ENCODE data around the gene FIBCD1. TPM values are rescaled to one million over a fixed set of nuclear protein-coding genes. Genes with fewer than 3 reads are reported as not detected.

FIBCD1 gene
- total RNA-seq, 4 donors from 2014 or later = not detected

DNA sequence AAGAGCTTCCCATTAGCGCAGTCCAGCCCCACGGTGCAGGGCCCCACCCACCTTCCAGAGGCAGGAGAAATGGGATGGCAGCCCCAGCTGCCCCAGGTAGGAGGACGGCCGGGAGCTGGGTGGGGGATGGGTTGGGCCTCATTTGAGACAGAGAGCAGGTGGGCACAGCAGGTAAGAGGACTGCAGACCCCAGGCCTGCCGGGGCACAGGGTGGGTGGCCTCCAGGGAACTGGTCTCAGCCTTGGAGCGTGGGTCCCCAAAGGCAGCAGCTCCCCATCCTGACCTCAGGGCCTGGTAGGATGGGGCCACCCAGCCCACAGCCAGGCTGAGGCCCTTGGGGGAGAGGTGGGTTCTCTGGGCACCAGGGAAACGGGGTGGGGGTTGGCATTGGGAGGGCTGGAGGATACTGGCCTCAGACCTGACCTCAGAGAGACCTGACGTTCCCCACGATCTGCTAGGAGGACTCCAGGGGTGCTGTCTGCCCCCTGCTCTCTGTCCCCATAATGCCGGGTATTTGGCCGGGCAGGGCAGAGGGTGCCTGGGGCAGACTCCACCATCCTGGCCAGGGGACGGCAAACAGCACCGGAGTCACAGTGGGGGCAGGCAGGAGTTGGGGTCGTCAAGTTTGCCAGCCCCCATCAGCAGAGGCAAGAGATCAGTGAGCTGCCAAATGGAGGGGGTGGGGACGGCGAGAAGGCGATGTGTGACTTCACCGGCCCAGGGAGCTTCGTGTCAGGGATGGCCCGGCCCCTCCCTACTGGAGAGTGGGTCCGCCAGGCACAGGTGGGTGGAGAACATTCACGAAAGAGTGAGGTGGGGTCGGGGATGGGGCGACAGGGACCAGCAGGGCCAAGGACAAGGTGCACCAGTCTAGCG is 35.6 kb downstream of the FIBCD1 start:
- no peak for DNase-seq (ENCODE audit: low spot score in 2 of 2)
- 70% methylated on average over 22 of the region's 25 CpGs for WGBS
- H3K27me3 ChIP-seq = peaks cover 49% of the 10 kb centered on the region

GRCh38 chr9:130902204-130903185 is 36.6 kb downstream of the FIBCD1 start:
- Histone ChIP-seq H3K27me3 (peaks cover 58% of the 10 kb centered on the region), H3K36me3 (no peaks in the 10 kb centered on the region), H3K27ac (no peak overlapping the region), H3K9me3 (no peaks in the 10 kb centered on the region), H3K4me3 (no peak overlapping the region), H3K4me1 (no peaks in the 10 kb centered on the region)
- no peak for DNase-seq (ENCODE audit: low spot score in 2 of 2)
- no peak for TF ChIP-seq POLR2AphosphoS5 (IDR thresholded peaks at IDR 0.05)
- no peak for TF ChIP-seq EP300 (IDR thresholded peaks at IDR 0.05)
- TF ChIP-seq, protein P1, sequence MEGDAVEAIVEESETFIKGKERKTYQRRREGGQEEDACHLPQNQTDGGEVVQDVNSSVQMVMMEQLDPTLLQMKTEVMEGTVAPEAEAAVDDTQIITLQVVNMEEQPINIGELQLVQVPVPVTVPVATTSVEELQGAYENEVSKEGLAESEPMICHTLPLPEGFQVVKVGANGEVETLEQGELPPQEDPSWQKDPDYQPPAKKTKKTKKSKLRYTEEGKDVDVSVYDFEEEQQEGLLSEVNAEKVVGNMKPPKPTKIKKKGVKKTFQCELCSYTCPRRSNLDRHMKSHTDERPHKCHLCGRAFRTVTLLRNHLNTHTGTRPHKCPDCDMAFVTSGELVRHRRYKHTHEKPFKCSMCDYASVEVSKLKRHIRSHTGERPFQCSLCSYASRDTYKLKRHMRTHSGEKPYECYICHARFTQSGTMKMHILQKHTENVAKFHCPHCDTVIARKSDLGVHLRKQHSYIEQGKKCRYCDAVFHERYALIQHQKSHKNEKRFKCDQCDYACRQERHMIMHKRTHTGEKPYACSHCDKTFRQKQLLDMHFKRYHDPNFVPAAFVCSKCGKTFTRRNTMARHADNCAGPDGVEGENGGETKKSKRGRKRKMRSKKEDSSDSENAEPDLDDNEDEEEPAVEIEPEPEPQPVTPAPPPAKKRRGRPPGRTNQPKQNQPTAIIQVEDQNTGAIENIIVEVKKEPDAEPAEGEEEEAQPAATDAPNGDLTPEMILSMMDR (IDR thresholded peaks at IDR 0.05) = no peak
- no peak for TF ChIP-seq POLR2A (IDR thresholded peaks at IDR 0.05)
- WGBS = 70% methylated on average over 11 of the region's 27 CpGs

More for the DNA sequence above, 35.6 kb downstream of the FIBCD1 start:
- no peaks in the 10 kb centered on the region for H3K36me3 ChIP-seq
- H3K9me3 ChIP-seq = no peaks in the 10 kb centered on the region
- no peaks in the 10 kb centered on the region for H3K4me1 ChIP-seq
- no peak overlapping the region for H3K27ac ChIP-seq
- H3K4me3 ChIP-seq = no peak overlapping the region
- TF ChIP-seq EP300 (IDR thresholded peaks at IDR 0.05) (no peak), POLR2A (IDR thresholded peaks at IDR 0.05) (no peak), POLR2AphosphoS5 (IDR thresholded peaks at IDR 0.05) (no peak)
- TF ChIP-seq, protein P1 (IDR thresholded peaks at IDR 0.05) = no peak

DNA sequence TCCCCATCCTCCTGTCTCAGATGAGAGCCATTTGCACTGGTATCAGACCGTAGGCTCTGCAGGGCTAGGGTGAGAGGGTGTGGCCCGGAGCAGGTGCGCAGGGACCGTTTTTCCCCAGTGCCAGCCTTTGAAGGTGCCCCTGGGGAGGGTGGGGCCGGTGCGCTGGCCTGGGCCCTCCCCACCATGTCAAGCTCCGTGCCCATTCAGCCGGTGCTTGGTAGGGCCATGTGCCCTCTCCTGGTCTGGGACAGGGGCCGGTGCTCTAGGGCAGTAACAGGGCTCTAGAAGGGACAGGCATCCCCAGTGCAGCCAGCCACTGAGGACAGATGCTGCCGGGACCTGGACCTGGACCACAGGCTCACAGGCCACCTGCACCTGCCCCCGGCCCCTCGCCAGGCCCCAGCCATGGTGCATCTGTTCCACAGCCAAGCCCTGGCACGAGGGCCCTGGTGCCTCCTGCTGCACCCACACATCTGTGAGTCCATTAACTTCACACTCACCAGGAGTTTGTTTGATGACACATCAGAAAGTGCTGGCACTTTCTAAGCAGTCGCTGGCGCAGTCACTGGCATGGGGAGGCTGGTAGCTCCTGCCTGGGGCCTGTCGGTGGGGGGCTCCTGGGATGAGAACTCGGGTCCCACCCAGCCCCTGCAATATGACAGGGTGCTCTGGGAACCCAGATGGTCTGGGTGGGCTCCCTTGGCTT is 37.4 kb downstream of the FIBCD1 start:
- no peak overlapping the region for H3K4me3 ChIP-seq
- no peaks in the 10 kb centered on the region for H3K4me1 ChIP-seq
- no peaks in the 10 kb centered on the region for H3K36me3 ChIP-seq
- H3K27ac ChIP-seq = no peak overlapping the region
- H3K9me3 ChIP-seq = no peaks in the 10 kb centered on the region
- WGBS = no CpG with 5 or more reads among the region's 17 CpGs
- DNase-seq (ENCODE audit: low spot score in 2 of 2) = no peak
- TF ChIP-seq POLR2AphosphoS5 (IDR thresholded peaks at IDR 0.05) (no peak), POLR2A (IDR thresholded peaks at IDR 0.05) (no peak), EP300 (IDR thresholded peaks at IDR 0.05) (no peak)
- peaks cover 66% of the 10 kb centered on the region for H3K27me3 ChIP-seq

- no peaks in the 10 kb centered on the region for H3K4me1 ChIP-seq
- WGBS = 69% methylated on average over 17 of the region's 17 CpGs
- H3K27me3 ChIP-seq = peaks cover 66% of the 10 kb centered on the region
- H3K27ac ChIP-seq = no peak overlapping the region
- TF ChIP-seq, protein P1 (IDR thresholded peaks at IDR 0.05) = no peak
- TF ChIP-seq EP300 (IDR thresholded peaks at IDR 0.05) (no peak), POLR2A (IDR thresholded peaks at IDR 0.05) (no peak), POLR2AphosphoS5 (IDR thresholded peaks at IDR 0.05) (no peak)
- no peak overlapping the region for H3K4me3 ChIP-seq
- DNase-seq (ENCODE audit: low spot score in 2 of 2) = no peak
- no peaks in the 10 kb centered on the region for H3K9me3 ChIP-seq
- H3K36me3 ChIP-seq = no peaks in the 10 kb centered on the region
These were observed 38.1 kb downstream of the FIBCD1 start for GRCh38 chr9:130900701-130901497.

All from suprapubic skin (tissue), 4 donors.